Activated CD4-positive, CD25-positive, alpha-beta regulatory T cell (primary cell): Measurements from ENCODE around the gene ELP4.
"Not testable (repeated sequence)": the region's sequence is repeated elsewhere in the genome, so short reads cannot be mapped to it uniquely, and the experiment has no call there.

Experiments
- DNase-seq, 4 experiments: peaks; one replicate each; lab custom pipeline; 2025; lab: John Stamatoyannopoulos, UW

The ELP4 gene

DNA sequence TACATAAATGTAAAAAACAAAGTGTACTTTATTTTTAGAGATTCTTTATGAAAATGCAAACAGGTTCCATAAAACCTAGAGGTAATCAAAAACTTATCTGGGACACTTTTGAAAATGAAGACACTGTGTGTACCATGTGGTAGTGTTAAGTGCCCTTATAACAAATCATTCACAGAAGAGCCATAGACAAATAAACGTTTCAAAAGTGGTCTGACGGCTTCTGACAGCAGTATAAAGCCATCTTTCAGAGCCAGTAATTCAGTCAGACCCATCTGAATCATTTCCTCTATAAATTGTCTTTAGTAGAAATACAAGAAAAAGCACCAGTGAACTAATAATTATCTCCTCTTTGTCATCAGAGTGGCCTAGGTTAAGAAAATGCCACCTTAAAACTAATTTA is 201.6 kb downstream of the ELP4 start:
- DNase-seq, result no peak

GRCh38 chr11:31712851-31713250 is 203.3 kb downstream of the ELP4 start:
- no peak for DNase-seq

- DNase-seq, result no peak
Observed at GRCh38 chr11:31714840-31715239, 205.3 kb downstream of the ELP4 start.

GRCh38 chr11:31720225-31720624 is 210.7 kb downstream of the ELP4 start:
- no peak for DNase-seq

DNA sequence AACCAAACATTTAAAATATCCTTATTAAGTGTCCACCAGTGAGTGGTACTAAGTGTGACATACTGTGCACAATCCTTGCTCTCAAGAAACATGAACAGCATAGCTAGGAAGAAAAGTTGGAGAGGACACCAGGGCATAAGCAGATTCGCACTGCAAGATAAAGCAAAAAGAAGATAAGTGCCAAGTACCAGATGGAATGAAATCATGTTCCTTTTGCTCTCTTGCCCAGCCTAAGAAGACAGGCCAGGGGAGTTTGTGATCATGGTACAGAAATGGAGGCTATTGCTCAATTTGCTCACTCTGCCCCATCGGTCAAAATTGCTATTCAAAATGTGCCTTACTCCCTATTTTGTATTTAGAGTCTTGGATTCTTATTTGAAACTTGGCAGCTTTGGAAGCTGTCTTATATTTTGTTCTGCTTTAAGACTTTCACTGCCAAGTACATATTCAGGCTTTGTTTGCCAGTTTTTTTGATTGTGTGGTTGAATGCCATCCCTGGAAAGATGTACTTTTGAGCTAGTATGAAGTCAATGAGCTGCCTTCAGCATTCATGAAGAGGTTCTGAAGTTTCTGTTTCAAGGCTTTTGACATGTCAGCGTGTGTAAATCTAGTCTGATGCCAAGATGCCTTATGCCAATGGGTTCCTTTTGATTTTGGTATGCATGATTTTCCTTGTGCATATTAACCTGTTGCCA is 211.3 kb downstream of the ELP4 start:
- no peak for DNase-seq

- DNase-seq, result no peak
Observed at GRCh38 chr11:31722754-31723153, 213.2 kb downstream of the ELP4 start.

DNA sequence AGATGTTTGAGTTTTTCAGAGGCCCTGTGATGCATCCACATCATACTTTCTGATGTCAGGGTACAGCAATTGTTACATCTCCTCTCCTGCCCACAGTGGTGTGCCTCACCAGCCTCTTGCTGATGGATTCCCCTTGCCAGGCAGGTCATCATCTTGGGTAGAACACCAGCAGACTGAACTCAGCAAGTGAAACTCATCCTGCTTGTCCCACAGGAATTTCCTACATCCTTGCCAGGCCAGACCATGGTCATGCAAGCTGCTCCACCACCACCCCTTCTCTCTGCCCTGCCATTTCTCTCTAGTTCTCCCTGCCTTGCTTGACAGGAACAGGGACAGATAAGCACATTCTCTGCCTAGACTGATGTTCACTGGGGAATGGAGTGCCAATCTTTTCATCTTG is 215.6 kb downstream of the ELP4 start:
- DNase-seq, result no peak

- DNase-seq, result no peak
Observed at GRCh38 chr11:31728432-31728831, 218.9 kb downstream of the ELP4 start.

- no peak for DNase-seq
Observed at GRCh38 chr11:31740131-31740530, 230.6 kb downstream of the ELP4 start.

DNA sequence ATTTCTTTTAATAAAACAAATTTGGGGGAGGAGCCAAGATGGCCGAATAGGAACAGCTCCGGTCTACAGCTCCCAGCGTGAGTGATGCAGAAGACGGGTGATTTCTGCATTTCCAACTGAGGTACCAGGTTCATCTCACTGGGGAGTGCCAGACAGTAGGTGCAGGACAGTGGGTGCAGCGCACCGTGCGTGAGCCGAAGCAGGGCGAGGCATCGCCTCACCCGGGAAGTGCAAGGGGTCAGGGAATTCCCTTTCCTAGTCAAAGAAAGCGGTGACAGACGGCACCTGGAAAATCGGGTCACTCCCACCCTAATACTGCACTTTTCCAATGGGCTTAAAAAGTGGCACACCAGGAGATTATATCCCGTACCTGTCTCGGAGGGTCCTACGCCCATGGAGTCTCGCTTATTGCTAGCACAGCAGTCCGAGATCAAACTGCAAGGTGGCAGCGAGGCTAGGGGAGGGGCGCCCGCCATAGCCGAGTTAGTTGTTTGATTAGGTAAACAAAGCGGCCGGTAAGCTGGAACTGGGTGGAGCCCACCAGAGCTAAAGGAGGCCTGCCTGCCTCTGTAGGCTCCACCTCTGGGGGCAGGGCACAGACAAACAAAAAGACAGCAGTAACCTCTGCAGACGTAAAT is 231.3 kb downstream of the ELP4 start:
- DNase-seq, result not testable (repeated sequence)

DNA sequence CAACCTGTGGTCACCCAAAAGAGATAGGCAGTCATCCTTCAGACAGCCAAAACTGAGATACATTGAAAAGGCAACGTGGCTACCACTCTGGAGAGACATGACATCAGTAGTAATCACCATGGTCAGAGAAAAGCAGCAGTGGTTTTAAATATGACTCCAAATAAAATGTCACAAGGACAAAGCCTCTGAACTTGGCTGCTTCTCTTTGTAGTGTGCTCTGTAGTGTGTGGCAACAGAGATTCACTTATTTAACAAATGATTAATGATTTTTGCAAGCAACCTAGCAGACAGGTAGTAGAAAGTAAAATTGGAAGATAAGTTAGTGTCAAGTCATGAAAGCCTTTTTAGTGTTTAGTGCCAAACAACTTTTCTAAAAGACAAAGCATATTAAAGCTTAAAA is 238.0 kb downstream of the ELP4 start:
- DNase-seq, result no peak

DNA sequence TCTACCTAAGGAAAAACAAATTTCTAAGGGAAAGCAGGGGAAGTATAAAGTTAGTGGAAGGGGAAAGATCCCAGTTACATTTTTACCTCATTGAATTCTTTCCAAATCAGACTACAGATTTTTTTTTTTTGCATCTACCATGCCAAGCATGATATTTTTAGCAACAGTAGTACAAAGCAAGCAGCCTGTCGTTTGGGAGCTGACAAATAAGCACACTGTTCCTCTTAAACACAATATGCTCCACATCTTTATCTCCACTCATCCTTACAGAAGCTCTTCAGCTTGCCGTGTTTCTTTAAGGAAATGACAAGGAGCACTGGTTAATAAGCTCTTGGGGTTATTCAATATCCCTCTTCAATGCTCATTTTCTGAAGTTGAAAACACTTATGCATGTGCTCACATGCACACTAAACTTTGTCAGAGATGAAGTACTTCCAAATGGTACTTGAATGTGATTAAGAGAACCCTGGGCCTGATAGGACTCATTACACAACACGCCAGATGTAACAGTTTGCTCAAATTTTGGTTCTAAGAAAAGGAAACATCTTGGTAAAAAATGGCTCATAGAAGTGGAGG is 247.8 kb downstream of the ELP4 start:
- DNase-seq, result no peak

DNA sequence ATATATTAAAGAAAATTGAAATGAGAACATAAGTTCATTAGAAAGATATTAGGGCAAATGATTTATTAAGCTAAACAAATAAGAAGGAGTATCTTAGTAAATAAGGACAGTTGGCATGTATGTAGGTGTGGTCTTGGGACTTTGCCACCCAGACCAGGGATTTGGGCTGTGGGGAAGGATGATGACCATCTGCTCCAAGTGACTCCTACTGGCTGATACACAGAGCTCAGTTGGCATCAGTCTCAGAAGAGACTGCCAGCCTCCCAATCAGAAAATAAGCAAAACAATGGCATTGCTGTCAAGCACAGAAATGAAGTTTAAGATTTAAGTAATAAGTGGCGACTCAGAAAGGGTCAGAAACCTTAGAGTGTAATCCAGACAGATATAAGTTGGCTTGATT is 252.1 kb downstream of the ELP4 start:
- no peak for DNase-seq

- no peak for DNase-seq
Observed at GRCh38 chr11:31763296-31763695, 253.7 kb downstream of the ELP4 start.

DNA sequence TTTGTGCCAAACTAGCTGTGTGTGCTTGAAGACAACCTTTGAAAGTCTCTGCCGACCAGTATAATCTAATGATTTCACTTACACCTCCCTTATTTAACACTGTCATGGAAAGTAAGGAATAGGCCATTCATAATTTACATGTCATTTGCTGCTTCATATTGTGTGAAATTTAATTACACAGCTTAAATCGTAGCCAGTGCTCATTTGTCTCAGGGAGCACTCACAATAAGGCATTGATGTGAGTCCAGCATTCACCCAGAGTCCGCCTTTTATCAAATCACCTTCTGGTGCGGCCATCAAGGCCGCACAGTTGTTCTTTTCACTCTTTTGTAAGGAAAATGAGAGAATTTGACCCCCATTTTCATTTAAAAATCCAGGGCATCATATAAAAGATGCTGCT is 254.7 kb downstream of the ELP4 start:
- DNase-seq, result no peak

DNA sequence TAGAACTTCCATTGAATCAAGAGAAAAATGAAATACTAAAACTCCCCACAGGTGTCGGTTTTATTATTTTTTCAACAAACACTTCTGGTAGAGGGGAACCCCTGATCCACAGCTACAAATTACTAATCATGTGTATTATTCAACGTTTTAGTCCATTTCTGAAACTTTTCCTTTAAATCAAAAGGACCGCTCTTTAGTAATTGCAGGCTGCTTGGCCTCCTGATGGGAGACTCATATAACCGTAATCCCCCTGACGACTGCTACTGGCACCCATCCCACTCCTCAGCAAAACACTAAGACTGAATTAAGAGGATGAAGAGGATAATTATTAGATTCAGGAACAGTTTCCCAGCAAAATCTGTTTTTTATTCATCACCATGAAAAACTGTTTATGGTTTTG is 255.2 kb downstream of the ELP4 start:
- no peak for DNase-seq

DNA sequence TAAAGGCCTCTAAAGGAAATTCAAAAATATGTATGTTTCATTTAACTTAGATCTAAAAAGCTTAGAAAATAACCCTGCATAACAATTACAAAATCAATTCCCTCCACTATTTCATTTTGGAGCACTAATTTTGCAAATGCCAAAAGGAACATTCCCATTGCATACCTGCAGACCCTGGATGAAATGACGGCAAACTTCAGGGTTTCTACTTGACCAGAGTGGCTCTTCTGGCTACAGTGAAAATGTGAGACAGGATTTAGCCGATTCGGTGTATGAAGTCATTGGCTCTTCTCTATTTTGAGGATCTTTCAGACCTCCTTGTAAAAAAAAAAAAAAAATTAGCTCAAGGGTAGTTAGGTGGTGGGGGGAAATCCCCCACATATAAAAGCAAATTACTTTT is 257.5 kb downstream of the ELP4 start:
- no peak for DNase-seq

DNA sequence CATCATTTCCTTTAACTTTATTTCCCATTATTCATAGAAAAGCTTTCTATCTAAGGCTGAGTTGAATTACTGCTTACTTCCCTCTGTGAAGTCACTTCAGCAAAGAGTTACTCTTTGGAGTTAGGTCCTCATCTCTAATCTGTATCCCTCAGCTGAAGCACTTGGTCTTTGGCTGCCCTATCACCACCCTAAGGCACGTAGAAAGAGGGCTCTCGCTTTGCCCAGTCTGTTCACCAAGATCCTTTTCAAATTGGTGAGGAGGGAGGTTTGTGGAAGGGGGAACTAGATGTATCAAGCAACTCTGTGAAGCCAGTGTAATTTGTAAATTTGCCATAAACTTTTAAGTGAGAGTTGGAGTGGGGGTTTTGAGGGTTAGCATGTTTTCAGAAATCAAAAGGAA is 258.1 kb downstream of the ELP4 start:
- no peak for DNase-seq

GRCh38 chr11:31768749-31769640 is 259.4 kb downstream of the ELP4 start:
- no peak for DNase-seq

GRCh38 chr11:31770011-31770700 is 260.6 kb downstream of the ELP4 start:
- DNase-seq, result no peak

DNA sequence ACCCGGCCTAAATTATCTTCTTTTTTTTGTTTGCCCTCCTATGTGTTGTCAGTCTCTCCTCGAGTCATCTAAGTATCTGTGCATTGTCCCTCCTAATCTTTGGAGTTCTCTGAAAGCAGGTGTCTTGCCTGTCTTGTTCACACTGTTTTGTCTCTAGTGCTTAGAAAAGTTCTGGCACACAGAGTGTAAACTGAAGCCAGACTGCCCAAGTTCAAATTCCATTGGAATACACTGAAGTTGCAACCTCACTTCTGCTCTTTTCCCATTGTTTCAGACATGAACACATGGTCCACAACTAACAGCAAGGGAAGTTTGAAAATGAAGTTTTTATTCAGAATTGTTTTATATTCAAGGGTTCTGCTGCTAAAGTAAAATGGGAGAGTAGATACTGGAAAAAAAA is 262.8 kb downstream of the ELP4 start:
- no peak for DNase-seq

DNA sequence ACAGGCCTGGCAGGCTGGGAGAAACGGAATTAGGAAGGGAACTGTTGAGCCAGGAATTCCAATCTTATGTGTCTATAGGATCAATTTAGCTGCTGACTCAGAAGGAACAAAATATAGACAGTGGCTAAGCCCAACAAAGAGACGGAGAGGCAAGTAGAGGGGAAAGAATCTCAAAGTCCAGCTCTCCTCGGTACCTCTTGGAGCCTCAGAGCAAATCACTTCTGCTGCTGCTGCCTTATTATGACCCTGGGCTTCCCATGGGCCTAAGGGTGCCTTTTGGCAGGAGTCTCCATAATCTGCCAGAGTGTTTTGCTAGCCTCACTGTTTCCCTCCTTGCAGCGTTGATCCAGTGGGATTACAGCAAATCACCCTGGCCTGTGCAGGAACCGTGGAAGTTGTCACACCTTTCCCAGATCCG is 269.8 kb downstream of the ELP4 start:
- DNase-seq, result no peak
